Activated CD8-positive, alpha-beta memory T cell treated with anti-CD3 and anti-CD28 coated beads for 4 hours (primary cell): ENCODE measurements around the gene RASA3.
"Not testable (repeated sequence)": the region's sequence is repeated elsewhere in the genome, so short reads cannot be mapped to it uniquely, and the experiment has no call there.

ENCODE experiments used
- DNase-seq, 2 donors: peaks; one replicate each; pipeline ENCODE4 v3.0.0-alpha.2; 2020; ENCODE audit warnings: low read depth in 2 of 2

RASA3 gene

DNA sequence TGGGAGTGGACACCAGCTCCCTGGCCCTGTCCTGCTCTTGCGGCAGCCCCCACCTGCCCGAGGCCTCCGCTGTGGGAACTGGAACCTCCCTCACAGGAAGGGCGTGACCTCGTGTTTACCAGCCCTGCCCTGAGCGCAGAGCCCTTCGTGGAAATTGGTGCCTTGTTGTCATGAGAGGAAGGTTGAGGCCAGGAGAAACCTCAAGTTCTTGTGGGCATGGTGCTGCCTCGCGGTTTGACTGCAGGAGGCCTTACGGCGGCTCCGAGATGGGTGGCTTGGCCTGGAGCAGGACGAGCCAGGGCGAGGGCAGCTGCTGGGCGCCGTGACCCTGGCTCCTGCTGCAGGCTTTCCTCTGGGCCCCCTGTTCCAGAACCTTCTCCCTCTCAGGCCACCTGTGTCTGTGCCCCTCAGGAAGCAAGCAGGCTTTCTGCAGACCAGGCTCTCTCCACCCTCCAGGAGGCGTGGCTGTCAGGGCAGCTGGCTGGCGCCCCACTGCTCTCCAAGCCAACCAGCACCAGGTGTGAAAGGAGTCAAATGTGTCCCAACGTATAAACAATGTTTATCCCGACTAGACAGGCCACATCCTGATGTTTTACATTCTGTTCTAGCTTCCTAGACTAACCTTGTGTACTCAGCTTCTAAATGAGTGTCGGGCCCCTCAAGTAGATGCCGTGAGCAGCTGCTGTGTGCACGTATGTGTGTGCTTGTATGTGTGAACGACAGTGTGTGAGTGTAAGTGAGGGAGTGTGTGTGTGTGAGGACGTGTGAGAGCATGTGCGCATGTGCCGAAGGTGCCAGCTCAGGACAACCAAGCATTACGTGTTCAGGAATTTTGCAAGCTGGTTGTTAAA lies 10.4 kb upstream of the RASA3 start:
- no peak for DNase-seq

DNA sequence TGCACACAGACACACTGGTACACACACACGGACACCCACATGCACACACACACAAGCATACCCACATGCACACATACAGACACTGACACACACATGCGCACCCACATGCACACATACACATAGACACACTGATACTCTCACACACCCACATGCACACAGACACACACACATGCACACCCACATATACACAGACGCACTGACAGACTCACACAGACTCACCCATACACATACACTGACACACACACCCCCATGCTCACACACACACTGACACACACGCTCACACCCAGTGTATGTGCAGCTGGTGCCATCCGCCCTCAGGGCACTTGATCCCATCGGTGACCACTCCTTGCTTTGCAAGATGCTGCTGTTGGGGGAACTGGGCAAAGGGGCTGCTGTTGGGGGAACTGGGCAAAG lies 9.7 kb upstream of the RASA3 start:
- no peak for DNase-seq

DNA sequence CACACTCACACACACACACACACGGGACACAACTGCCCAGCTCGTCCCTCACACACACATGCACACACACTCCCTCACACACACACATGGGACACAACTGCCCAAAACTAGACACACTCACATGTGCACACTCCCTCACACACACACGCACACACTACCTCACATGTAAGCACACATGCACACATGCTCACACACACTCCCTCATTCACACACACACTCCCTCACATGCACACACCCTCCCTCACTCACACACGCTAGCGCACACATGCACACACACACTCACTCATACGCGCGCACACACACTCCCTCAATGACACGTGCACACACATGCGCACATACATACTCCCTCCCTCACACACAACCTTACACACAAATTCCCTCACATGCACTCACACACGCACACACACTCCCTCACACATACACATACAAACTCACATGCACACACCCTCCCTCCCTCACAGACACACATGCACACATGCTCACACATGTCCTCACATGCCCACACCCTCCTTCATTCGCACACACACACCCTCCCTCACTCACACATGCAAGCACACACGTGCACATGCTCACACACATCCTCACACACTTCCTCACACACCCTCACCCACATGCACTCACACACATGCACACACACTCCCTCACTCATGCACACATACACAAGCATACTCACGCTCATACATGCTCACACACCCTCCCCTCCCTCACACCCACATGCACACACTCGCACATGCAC lies 9.0 kb upstream of the RASA3 start:
- no peak for DNase-seq

DNA sequence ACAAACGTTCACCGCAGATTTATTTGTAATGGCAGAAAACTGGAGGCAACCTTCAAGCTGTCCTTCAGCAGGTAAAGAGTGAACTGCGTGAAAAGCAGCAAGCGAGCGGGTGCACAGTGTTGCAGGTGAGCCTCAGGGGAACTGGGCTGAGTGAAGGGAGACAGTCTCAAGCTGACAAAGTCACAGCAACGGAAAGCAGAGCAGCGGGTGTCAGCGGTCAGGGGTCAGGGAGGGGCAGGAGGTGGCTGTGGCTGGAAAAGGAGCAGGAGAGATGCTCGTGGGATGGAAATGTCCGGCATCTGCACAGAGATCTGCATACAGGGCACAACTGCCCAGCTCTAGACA lies 8.5 kb upstream of the RASA3 start:
- DNase-seq, result no peak

DNA sequence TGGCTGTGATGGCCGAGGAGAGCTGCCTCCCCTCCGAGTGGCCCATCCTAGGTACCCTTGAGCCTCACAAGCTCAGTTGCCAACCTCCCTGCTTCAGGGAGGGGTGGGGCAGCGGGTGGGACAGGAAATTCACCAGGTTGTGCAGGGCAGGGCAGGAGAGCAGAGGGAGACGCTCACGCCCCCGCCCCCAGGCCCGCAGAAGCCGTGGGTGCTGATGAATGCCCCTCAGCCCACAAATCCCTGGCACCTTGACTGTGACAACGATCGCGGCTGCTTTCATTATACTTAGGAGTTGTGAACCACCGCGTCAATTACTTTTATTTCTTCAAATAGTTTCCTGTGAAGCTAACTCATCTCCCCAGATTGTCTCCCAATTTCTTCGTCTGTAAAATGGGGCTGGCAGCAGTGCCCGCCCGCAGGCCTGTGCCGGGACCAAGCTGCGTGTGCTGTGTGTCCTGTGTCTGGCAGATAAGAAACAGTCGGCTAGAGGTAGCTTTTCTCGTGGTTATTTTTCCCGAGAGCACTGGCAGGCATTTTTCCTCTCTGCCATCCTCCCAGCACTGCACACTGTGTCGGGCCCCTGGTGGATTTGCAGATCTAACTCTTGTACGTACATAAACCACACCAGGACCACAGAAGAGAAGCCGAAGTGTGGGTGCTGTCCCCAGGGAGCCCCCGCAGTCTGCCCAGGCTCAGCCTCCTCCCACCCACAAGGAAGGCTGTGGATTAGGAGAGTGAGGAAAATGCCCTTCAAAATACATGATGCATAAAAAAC lies 7.9 kb upstream of the RASA3 start:
- no peak for DNase-seq

DNA sequence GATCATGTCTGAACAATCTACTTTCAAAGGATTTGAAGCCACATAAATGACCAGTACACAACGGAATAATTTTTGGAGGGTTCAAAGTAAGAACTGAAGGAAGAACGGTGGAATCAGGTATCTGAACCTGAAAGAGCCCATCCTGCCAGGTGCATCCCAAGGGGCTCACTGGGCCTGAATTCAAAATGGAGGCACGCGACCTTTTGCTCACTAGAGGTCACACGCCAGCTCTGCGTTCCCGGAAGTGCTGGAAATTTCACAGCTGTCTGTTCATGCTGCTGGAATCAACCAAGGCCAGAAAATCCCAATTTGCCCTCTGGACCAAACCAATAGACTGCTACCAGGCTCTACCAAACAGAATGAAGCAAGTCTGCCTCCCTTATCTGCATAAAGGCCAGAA lies 4.2 kb upstream of the RASA3 start:
- no peak for DNase-seq

DNA sequence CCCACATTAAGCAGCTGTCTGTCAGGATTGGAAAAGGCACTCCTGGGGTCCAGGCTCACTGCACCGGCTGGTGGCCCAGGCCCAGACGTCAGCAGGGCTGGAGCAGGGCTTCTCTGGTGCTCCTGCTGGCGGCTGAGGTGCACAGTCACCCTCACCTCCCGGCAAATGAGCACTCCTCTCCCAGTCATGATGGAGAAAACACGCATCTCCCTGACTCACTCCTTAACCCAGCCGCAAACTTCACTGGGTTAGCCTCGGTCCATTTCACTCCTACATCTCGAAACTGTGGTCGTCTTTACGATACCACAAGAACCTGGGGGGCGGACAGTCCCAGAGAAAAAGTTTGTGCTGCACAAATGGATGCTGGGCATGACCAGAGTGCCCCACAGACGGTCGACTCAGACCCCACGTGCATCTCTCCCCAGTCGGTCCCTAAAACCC lies 3.3 kb upstream of the RASA3 start:
- DNase-seq, result no peak

DNA sequence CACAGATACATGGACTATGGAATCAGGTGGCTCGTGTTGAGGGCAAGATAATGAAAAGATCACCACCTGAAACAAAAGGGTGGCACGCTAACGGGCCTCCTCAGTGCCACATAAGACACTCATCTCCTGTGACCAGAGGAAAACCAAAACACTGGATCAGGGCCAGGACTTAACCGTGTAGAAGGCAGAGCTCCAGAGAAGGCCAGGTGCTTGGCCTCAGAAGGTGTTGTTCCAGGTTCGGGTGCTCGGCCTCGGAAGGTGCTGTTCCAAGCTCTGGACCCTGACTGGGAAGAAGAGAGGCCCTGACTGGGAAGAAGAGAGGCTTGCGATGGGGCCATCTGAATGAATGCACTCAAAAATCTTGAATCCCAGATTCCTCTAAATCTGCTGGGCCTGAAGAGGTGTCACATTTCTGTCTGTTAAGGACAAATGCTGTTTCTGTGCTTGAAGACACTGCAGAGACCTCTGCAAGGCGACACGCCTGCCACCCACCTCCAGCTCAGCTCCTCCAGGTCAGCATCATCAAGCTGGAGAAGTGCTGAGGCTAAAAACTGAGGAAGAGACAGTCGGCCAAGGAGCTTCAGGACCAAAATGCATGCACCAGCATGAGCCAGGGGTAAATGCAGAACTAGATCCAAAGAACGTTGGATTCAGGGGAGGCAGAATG lies 2.7 kb upstream of the RASA3 start:
- no peak for DNase-seq

DNA sequence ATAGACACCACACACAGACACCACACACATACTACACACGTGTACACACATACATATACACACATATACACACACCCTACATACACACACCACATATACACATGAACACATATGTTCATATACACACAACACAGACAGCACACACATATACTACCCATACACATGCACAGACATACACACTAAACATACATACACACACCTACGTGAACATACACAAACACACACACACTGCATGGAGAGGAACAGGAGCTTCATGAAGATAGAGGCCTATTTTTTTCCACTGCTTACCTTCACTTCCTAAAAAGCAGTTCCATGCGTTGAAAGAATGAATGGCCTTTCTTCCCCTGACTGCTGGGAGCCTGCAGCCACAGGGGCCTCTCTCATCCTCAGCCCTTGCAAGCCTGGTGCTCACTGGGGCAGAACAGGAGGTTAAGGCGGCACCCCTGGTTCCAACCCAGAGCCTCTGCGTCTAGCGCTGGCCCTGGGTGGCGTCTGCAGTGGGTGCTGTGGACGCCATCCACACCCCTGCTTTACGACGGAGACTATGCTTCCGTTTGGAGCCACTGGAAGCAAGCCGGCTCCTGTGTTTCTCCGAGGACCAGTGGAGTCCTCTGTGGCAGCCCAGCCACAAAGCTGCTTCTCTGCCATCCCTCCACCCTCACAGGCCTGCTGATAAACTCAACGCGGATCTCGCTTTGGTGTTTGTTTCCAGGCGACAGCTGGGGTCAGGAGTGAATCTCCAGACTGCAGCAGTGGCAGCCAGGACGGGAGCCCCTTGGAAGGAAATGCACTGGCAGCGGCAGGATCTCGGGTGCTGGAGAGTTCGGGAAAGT lies 1.9 kb upstream of the RASA3 start:
- no peak for DNase-seq

DNA sequence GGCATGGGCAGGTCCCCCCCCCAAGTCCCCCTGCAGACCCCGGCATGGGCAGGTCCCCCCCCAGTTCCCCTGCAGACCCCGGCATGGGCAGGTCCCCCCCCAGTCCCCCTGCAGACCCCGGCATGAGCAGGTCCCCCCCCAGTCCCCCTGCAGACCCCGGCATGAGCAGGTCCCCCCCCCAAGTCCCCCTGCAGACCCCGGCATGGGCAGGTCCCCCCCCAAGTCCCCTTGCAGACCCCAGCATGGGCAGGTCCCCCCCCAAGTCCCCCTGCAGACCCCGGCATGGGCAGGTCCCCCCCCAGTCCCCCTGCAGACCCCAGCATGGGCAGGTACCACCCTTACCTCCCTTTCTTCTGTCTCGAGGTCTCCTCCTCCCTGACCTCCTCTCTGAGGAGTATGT lies 1.1 kb upstream of the RASA3 start:
- DNase-seq, result not testable (repeated sequence)

DNA sequence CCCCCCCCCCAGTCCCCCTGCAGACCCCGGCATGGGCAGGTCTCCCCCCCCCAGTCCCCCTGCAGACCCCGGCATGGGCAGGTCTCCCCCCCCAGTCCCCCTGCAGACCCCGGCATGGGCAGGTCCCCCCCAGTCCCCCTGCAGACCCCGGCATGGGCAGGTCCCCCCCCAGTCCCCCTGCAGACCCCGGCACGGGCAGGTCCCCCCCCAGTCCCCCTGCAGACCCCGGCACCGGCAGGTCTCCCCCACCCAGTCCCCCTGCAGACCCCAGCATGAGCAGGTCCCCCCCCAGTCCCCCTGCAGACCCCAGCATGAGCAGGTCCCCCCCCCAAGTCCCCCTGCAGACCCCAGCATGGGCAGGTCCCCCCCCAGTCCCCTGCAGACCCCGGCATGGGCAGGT lies 703 bp upstream of the RASA3 start:
- not testable (repeated sequence) for DNase-seq

DNA sequence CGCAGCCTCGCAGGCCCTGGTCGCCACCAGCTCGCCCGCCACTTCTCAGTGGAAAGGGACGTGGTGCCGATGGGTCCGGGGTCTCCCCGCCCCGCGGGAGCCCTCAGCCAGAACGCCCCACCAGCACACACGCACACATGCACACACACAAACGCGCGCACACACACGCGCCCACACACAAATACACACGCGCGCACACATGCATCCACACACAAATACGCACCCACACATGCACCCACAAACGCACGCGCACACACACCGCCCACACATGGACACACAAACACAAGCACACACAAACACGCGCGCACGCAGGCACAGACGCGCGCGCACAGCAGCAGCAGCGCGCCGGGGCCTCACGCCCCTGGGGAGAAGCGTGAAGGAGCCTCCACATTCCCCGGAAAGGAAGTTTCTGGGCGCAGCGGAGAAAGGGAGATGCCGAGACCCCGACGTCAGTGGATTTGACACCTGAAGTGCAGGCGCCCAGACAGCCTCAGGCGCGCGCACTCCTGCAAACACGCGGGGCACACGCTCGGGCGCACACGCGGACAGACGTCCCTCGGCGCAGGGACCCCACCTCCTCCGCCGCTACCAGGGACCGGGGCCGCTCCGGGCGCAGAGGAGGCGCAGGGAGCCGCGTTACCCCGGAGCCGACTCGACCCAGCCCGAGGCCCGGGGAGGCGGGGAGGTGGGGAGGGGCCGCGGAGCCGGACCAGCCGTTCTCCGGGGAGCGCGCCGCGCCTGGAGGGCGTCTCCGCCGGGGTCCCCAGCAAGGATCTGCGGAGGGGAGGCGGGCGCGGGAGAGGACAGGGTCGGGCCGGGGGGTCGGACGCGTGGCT lies 622 bp downstream of the RASA3 start:
- DNase-seq, result no peak

DNA sequence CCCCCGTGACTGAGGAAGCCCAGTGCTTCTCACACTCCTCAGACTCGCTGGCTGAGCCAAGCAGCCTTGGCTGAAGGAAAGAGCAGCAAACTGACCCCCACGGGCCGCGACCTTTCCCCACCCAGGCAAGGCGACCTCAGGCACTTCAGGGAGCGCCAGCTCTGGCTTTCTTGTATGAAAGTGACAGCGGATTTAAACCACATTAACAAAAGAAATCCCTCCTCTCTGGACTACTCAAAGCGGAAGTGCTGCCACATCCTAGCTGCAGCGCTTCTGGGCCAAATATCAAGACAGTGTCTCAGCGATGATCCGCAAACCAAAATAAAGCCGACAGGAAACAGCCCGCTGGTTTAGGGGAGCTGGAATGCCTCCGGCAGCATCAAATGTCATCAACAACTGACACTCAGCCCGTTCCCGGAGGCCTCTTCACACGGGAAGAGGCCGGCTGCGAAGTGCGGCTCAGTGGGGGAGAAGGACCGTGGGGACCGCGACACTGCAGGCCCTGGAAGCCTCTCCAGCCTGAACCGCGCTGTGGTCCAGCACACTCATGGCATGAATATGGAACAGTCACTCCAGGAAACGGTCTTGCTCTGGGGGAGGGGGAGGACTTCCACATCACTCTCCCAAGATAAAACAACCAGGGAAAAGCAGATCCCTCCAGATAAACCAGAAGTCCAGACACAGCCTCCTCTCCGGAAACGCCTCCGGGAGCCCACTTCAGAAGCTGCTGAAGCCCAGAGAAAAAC lies 1.4 kb downstream of the RASA3 start:
- no peak for DNase-seq

DNA sequence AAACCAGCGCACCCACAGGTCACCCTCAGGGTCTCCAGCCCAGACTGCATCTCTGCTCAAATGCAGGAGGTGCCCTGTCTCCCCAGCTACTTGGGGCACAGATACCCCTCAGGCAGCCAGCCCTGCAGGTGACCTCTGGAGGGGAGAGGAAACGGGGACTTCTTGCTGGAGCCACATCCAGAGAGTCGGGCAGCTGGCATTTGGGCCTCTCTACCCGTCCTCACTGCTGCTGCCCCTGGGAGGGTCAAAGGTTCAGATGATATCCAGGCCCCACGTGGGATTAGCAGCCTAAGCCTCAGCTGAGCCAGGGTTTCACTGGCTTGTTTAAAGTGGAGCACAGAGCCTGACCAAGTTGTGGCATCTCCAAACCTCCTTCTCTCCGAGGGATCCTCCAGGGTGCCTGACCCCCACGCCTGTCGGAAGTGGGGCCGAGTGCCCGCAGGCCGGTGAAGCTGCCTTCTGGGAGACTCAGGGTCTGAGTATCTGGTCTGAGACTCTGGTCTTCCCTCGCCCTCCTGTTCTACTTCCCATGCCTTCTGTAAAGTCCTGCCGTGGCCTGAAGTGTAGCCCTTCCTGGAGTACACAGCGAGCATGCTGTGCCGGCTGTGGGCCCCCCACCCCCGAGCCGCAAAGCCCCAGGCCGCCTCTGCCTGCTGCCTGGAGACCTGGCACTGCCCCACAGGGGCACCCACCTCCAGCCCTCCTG lies 2.1 kb downstream of the RASA3 start:
- no peak for DNase-seq

DNA sequence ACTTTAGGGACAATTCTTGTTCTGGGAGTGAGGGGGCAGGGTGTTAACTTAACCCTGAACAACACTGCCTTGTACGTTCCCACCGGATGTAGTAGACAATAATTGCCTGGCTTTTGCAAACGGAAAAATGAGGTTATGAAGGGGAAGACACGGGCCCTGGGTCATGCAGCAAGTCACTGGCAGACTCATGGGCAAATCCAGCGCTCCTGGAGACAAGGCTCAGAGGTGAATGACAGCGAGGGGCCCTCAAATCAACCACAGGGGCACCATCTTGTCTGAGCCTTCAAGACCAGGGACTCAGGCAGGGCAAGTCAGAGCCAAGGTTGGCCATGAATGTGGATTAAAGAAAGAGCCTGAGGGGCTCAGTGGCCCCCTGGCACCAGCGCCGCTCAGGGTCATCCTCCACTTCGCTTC lies 2.8 kb downstream of the RASA3 start:
- DNase-seq, result no peak

DNA sequence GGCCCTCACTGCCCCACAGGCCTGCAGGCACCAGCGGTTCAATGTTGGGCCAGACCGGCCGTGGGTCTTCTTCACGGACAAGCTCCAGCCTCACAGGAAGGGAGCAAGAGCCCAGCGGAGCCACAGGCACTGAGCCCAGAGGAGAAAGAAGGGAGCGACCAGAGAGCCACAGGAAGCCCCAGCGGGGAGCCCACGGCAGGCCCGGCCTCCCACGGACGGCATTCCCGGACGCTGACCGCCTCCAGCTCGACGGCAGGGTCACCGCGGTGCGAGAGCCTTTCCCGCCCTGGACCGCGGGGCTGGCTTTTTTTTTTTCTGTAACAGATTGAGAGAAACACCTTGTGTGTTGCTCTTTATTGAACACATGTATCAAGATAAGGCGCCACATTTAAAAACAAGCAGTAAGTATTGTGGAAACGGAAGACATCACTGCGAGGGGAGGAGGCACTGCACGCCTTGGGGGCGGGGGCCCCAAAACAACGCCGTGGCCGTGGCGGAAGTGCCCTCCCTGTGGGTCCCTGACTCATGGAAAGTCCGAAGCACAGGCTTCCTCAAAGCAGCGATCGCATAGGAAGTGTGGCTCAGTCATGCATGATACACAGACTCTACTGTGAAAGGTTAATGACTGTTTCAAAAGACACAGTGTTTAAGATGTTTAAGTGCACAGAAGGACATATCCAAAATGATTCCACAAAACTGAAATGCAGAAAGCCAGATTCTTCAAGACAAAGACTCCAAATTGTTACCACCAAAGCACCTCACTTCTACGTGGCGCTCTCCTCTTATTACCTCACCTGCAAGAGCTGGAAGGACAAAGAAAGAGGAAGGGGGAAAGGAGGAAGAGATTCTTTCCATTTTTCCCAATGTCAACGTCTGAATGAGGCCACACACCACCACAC lies 3.5 kb downstream of the RASA3 start:
- peak; percentile 89 to 92 for DNase-seq

DNA sequence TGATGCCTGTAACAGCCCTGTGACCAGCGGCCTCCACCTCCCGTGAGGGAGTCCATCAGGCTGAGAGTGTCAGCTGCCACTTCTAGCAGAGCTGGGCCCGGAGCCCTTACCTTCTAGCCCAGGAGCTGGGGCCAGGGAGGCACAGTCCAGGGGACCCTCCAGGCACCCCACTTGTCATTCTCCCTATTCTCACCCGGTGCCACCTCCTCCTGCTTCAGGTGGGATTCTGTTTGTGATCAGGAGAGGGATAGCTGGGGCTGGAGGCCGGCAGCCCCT lies 4.1 kb downstream of the RASA3 start:
- DNase-seq, result no peak
